Tibial artery (tissue), 4 donors: ENCODE measurements around the gene TMEM35A.
"Not testable (repeated sequence)": the region's sequence is repeated elsewhere in the genome, so short reads cannot be mapped to it uniquely, and the experiment has no call there.

Experiments used
- DNase-seq, 2 donors: peaks; one replicate each; pipeline ENCODE4 v3.0.0-alpha.2; 2019
- H3K27ac ChIP-seq, 2 donors: fragments of 200-600 bp; sonication (generic) in 1 of 2; 1 replicate in 1 of 2; 2 replicates in 1 of 2; pipeline ENCODE4 v1.5.1; 2018 to 2019; ENCODE audit warnings: mild to moderate bottlenecking in 1 of 2
- H3K27me3 ChIP-seq, 2 donors: fragments of 200-600 bp; sonication (generic) in 1 of 2; one replicate each; pipeline versions ENCODE4 v1.5.1 to v1.6.0; 2016 to 2019
- H3K36me3 ChIP-seq, 3 donors: fragments of 200-600 bp; sonication (generic) in 2 of 3; one replicate each; pipeline ENCODE4 v1.5.1; 2016 to 2019; ENCODE audit warnings: mild to moderate bottlenecking in 2 of 3
- H3K4me1 ChIP-seq, 4 donors: fragments of 200-600 bp; sonication (generic) in 2 of 4; 1 replicate in 3 of 4; 2 replicates in 1 of 4; pipeline ENCODE4 v1.5.1; 2016 to 2019
- H3K4me3 ChIP-seq, 2 donors: fragments of 200-600 bp; sonication (generic) in 1 of 2; 1 replicate in 1 of 2; 2 replicates in 1 of 2; pipeline ENCODE4 v1.5.1; 2018 to 2019; ENCODE audit warnings: mild to moderate bottlenecking in 2 of 2
- H3K9me3 ChIP-seq, 3 donors: fragments of 200-600 bp; sonication (generic) in 1 of 3; one replicate each; pipeline ENCODE4 v1.5.1; 2016 to 2019
- intact Hi-C: fragments of 100-400 bp; cut with DNase I; formaldehyde crosslinking; loops from one replicate; pipeline ENCODE4 v1.15.0; 2023; ENCODE audit warnings: low total_unique reads
- TF ChIP-seq, protein P1 (sequence below), 2 experiments: fragments of 200-600 bp in 1 of 2; fragments of 450-650 bp in 1 of 2; IDR thresholded peaks; one replicate each; pipeline ENCODE4 v1.5.1; 2017 to 2019; ENCODE audit warnings: antibody characterized with exemption in 2 of 2, mild to moderate bottlenecking in 1 of 2, moderate library complexity in 1 of 2

Gene TMEM35A

DNA sequence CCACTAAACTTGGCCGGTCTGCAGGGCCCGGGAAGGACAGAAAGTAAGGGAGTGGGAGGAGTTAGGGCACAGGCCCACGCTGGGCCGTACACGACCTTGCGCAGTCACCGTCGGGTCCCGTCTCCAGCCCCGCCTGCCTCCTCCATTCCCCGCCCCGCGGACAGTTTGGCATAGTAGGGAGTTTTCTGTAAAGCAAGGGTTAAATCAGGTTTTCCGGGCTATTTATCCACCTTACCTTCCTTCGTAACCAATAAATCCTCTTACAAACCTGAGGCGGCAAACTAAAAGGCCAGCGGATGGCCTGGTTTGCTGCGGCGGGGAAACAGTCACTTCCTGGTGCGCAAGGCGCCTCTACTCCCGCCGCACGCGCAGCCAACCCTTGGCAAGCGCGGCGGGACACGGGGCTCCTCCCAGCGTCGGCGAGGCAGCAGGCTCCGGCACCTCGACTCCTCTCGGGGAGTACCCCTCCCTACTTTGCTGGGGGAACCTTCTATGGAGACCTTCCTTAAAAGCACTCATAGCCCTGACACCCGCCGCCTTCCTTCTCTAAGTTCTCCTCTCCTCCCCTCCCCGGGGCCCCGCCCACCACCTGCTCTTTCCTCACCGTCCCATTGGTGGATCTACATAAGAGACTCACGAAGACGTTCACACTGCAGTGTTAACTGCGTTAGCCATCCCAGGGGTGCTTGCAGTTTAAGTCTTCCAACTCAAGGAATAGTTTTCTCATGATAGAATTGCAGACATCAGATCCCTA, 27.0 kb upstream of the TMEM35A start, which contains the start of gene TRMT2B:
TSS of gene TRMT2B (minus strand) at position 563 of the 754 bp plus-strand sequence. CDS start 9,822 bp downstream, outside the sequence.
- Histone ChIP-seq H3K27me3 (no peaks in the 10 kb centered on the region), H3K36me3 (no peaks in the 10 kb centered on the region), H3K4me3 (peak within 1 kb of the TSS; percentile 63 to 71), H3K4me1 (no peaks in the 10 kb centered on the region), H3K9me3 (no peaks in the 10 kb centered on the region), H3K27ac (peak within 1 kb of the TSS; percentile 91 to 92)
- intact Hi-C loops = loop anchor here (5.0 kb wide), 1 partner anchor 46 kb away; the partner anchor contains the start of gene CENPI
- DNase-seq = peak; percentile 76 to 91
- TF ChIP-seq, protein P1, sequence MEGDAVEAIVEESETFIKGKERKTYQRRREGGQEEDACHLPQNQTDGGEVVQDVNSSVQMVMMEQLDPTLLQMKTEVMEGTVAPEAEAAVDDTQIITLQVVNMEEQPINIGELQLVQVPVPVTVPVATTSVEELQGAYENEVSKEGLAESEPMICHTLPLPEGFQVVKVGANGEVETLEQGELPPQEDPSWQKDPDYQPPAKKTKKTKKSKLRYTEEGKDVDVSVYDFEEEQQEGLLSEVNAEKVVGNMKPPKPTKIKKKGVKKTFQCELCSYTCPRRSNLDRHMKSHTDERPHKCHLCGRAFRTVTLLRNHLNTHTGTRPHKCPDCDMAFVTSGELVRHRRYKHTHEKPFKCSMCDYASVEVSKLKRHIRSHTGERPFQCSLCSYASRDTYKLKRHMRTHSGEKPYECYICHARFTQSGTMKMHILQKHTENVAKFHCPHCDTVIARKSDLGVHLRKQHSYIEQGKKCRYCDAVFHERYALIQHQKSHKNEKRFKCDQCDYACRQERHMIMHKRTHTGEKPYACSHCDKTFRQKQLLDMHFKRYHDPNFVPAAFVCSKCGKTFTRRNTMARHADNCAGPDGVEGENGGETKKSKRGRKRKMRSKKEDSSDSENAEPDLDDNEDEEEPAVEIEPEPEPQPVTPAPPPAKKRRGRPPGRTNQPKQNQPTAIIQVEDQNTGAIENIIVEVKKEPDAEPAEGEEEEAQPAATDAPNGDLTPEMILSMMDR (IDR thresholded peaks at IDR 0.05) = no peak

DNA sequence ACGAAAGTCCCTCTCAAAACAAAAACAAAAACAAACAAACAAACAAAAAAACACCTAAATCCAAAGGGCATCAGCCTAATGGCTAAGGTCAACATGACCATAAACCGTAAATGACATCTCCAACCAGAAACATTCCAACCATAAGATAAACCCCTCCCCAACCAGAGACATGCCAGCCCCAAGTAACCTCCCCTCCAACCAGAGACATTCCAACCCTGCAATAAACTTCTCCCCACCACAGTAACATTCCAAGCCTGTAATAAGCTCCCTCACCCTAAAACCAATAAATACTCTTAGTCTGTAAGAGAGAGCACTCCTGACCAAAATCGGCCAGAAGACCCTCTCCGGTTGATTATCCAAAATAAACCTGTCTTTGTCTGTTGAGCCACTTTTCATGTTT, 22.1 kb upstream of the TMEM35A start:
- H3K27me3 ChIP-seq, H3K4me1 ChIP-seq, DNase-seq, H3K4me3 ChIP-seq, intact Hi-C loops, H3K36me3 ChIP-seq, H3K9me3 ChIP-seq, H3K27ac ChIP-seq: not testable (repeated sequence)

DNA sequence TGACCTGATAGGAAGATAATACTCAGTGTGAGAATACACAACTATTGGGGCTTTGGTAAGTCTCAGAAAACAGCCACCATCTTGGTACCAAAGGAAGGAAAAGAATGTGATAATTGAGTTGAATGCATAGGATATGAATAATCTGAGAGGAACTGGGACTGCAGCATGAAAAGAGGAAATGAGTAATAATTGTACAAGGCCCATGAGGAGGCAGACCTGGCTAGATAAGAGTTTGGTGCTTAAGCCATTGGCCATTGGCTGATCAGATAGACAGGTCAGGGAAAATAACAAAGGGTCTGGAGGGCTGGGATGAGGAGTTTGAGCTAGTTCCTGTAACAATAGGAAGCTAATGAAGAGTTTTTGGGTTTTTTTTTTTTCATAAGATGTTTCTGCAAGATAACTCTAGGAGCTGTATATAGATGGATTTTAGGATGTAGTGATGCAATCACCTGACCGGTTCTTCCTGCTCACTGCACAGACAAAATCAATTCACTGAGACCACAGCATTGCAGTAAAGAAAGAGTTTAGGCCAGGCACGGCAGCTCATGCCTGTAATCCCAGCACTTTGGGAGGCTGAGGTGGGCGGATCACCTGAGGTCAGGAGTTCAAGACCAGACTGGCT, 21.5 kb upstream of the TMEM35A start:
- no peaks in the 10 kb centered on the region for H3K9me3 ChIP-seq
- intact Hi-C loops = no loop called here
- no peaks in the 10 kb centered on the region for H3K27me3 ChIP-seq
- no peak for DNase-seq
- H3K4me1 ChIP-seq = no peaks in the 10 kb centered on the region
- H3K27ac ChIP-seq = no peak overlapping the region
- no peaks in the 10 kb centered on the region for H3K36me3 ChIP-seq
- TF ChIP-seq, protein P1 (IDR thresholded peaks at IDR 0.05) = no peak
- H3K4me3 ChIP-seq = no peak overlapping the region

DNA sequence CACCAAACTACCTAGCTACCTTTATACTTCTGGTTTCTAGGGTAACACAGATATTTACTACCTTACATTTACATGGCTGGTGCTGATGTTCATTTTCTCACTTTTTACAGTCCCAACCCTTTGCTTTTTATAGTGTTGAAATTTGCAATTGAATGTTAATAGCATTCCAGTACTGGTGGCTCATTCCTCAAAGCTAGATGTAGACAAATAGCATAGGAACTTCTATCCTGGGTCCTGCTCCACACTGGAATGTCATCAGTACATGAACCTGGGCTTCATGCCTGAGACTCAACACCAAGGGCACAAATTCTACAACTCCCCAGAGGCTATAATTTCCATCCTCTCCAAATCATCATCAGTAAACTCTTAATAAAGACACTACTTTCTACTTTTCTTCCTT, 16.5 kb upstream of the TMEM35A start:
- H3K4me3 ChIP-seq = no peak overlapping the region
- no peaks in the 10 kb centered on the region for H3K36me3 ChIP-seq
- H3K27ac ChIP-seq = no peak overlapping the region
- no peaks in the 10 kb centered on the region for H3K4me1 ChIP-seq
- no peaks in the 10 kb centered on the region for H3K9me3 ChIP-seq
- DNase-seq = no peak
- TF ChIP-seq, protein P1 (IDR thresholded peaks at IDR 0.05) = no peak
- intact Hi-C loops = no loop called here
- no peaks in the 10 kb centered on the region for H3K27me3 ChIP-seq

DNA sequence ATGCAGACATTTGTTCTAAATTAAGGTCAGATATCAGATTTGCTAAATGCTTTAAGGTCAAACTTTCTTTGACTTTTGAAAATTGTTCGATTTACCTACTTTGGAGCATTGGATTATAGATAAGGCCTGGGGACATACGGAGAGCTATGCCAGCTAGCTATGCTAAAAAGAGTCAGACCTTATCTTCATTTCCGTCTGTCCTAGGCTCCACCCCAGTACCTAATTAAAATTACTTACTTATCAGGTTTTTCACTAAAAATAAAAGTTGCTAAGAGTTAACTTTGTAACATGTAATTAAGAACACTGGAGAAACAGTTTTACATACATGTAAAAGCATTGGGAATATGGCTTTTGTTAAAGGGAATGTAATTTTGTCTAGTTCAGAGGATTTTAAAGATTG, 7.1 kb upstream of the TMEM35A start:
- H3K27me3 ChIP-seq = no peaks in the 10 kb centered on the region
- TF ChIP-seq, protein P1 (IDR thresholded peaks at IDR 0.05) = no peak

DNA sequence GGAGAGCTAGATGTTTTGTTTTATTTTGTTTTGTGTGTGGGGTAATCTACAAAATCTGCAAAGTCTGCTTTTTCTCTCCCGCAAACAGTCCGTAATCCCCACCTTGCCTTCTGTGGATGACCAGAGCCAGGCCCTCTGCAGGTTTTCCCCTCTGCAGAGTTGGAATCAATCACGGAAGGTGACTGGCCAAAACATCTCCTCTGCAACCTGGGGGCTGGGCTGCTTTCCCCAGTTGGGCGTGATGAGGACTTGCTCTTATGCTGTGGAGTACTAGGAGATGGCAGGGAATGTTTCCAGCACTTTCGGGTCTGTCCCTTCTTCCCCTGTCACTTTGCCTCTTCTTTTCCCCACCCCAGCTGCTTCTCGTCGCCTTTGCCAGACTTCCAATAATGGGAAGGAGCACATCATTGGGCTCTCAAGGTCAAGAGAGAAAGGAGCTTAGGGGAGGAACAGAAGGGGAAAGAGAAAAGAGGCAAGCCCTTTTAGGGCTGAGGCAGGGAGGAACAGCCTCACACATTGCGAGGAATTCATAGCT, 1.1 kb downstream of the TMEM35A start:
- TF ChIP-seq, protein P1 (IDR thresholded peaks at IDR 0.05) = no peak
- Histone ChIP-seq H3K9me3 (no peaks in the 10 kb centered on the region), H3K4me1 (no peaks in the 10 kb centered on the region), H3K27ac (peak overlapping the region; percentile 52 to 63), H3K27me3 (no peaks in the 10 kb centered on the region), H3K4me3 (peak overlapping the region; percentile 52 to 58), H3K36me3 (no peaks in the 10 kb centered on the region)
- intact Hi-C loops = no loop called here
- no peak for DNase-seq

More for the DNA sequence above, 7.1 kb upstream of the TMEM35A start:
- no peak overlapping the region for H3K27ac ChIP-seq
- intact Hi-C loops = no loop called here
- no peak overlapping the region for H3K4me3 ChIP-seq
- H3K9me3 ChIP-seq = no peaks in the 10 kb centered on the region
- no peaks in the 10 kb centered on the region for H3K4me1 ChIP-seq
- DNase-seq = no peak
- no peaks in the 10 kb centered on the region for H3K36me3 ChIP-seq
